Vagina (tissue), 2 donors: ENCODE measurements around the gene LDLR. TPM values are rescaled to one million over a fixed set of nuclear protein-coding genes. Genes with fewer than 3 reads are reported as not detected.

Experiments used
- DNase-seq, 2 donors: peaks; one replicate each; pipeline ENCODE4 v3.0.0-alpha.2; 2017; ENCODE audit errors: extremely low spot score in 2 of 2
- H3K27ac ChIP-seq: fragments of 200-600 bp; sonication (generic); one replicate; pipeline ENCODE4 v1.5.1; 2019
- H3K27me3 ChIP-seq: fragments of 200-600 bp; sonication (generic); one replicate; pipeline ENCODE4 v1.5.1; 2019
- H3K36me3 ChIP-seq, 2 donors: fragments of 200-600 bp; sonication (generic); one replicate each; pipeline ENCODE4 v1.5.1; 2017 to 2019
- H3K4me1 ChIP-seq: fragments of 200-600 bp; sonication (generic); one replicate; pipeline ENCODE4 v1.5.1; 2019
- H3K4me3 ChIP-seq, 2 donors: fragments of 200-600 bp; sonication (generic); 1 replicate in 1 of 2; 2 replicates in 1 of 2; pipeline ENCODE4 v1.5.1; 2016 to 2019
- H3K9me3 ChIP-seq: fragments of 200-600 bp; sonication (generic); one replicate; pipeline ENCODE4 v1.5.1; 2019
- CTCF ChIP-seq, 3 experiments: fragments of 450-650 bp in 2 of 3; fragments of 200-600 bp in 1 of 3; sonication (generic) in 1 of 3; IDR thresholded peaks; one replicate each; pipeline ENCODE4 v1.5.1; 2017 to 2019; ENCODE audit warnings: antibody characterized with exemption in 3 of 3, mild to moderate bottlenecking in 2 of 3, moderate library complexity in 2 of 3
- POLR2A ChIP-seq, 2 donors: fragments of 450-650 bp; IDR thresholded peaks; one replicate each; pipeline ENCODE4 v1.6.1; 2017; ENCODE audit warnings: antibody characterized with exemption in 2 of 2, mild to moderate bottlenecking in 2 of 2, moderate library complexity in 2 of 2
- POLR2AphosphoS5 ChIP-seq, 2 donors: sonication (generic); formaldehyde crosslinking; IDR thresholded peaks; one replicate each; pipeline ENCODE4 v1.9.0; 2017; ENCODE audit warnings: antibody characterized with exemption in 2 of 2, mild to moderate bottlenecking in 2 of 2, low read depth in 1 of 2; ENCODE audit not compliant: insufficient read depth in 1 of 2
- intact Hi-C: fragments of 100-400 bp; cut with DNase I; formaldehyde crosslinking; loops from one replicate; pipeline ENCODE4 v1.15.1; 2023
- total RNA-seq: library from RNA; depleted of rRNA; stranded (reverse); fragments of >200 nt; gene quantifications from one replicate; pipeline ENCODE4 v1.2.3, GENCODE V29; 2016

The LDLR gene
- total RNA-seq, 1 donor from 2014 or later, result 135 TPM

GRCh38 chr19:11061952-11062351 is 27.3 kb upstream of the LDLR start:
- TF ChIP-seq CTCF (IDR thresholded peaks at IDR 0.05), result no peak
- TF ChIP-seq POLR2A (IDR thresholded peaks at IDR 0.05), result no peak
- peak in 1 of 2 donors; percentile 16 for TF ChIP-seq POLR2AphosphoS5 (IDR thresholded peaks at IDR 0.05; ENCODE audit: insufficient read depth in 1 of 2, low read depth in 1 of 2)
- Histone ChIP-seq H3K27me3 (no peaks in the 10 kb centered on the region), H3K4me1 (no peaks in the 10 kb centered on the region), H3K4me3 (no peak overlapping the region), H3K27ac (no peak overlapping the region), H3K36me3 (peaks cover 0 to 38% of the 10 kb centered on the region in 2 donors), H3K9me3 (no peaks in the 10 kb centered on the region)
- intact Hi-C loops, result no loop called here
- DNase-seq, result no peak

GRCh38 chr19:11063434-11063833 is 25.8 kb upstream of the LDLR start:
- DNase-seq, result no peak
- Histone ChIP-seq H3K4me1 (no peaks in the 10 kb centered on the region), H3K27me3 (no peaks in the 10 kb centered on the region), H3K9me3 (no peaks in the 10 kb centered on the region), H3K27ac (no peak overlapping the region), H3K36me3 (peaks cover 0 to 44% of the 10 kb centered on the region in 2 donors), H3K4me3 (no peak overlapping the region)
- no peak for TF ChIP-seq CTCF (IDR thresholded peaks at IDR 0.05)
- TF ChIP-seq POLR2A (IDR thresholded peaks at IDR 0.05), result no peak
- no peak for TF ChIP-seq POLR2AphosphoS5 (IDR thresholded peaks at IDR 0.05; ENCODE audit: insufficient read depth in 1 of 2, low read depth in 1 of 2)
- intact Hi-C loops, result no loop called here

DNA sequence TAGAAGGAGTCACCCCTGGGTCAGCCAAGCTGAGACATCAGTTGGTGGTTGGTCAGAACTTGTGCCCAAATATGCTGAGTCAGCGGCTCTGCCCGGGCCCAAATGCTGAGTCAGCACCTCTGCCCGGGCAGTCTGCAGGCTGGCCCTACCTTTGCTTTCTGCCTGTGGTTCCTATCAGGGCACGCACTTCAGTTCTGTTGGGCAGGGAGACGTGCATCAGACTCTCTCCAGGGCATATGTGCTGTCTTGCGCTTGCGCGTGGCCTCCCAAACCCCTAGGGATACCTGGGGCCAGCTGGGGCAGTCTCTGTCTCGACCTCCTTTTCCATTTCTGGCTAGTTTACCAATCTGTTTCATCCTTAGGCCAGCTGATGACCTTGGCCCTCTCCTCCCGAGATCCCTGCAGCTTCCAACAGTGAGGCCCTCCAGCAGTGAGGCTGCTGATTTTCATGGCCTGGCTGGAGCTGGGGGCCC is 24.4 kb upstream of the LDLR start:
- Histone ChIP-seq H3K27ac (no peak overlapping the region), H3K27me3 (no peaks in the 10 kb centered on the region), H3K4me1 (no peaks in the 10 kb centered on the region), H3K36me3 (peaks cover 0 to 34% of the 10 kb centered on the region in 2 donors), H3K4me3 (no peak overlapping the region), H3K9me3 (no peaks in the 10 kb centered on the region)
- intact Hi-C loops, result no loop called here
- TF ChIP-seq POLR2A (IDR thresholded peaks at IDR 0.05) (no peak), CTCF (IDR thresholded peaks at IDR 0.05) (no peak)
- no peak for DNase-seq

DNA sequence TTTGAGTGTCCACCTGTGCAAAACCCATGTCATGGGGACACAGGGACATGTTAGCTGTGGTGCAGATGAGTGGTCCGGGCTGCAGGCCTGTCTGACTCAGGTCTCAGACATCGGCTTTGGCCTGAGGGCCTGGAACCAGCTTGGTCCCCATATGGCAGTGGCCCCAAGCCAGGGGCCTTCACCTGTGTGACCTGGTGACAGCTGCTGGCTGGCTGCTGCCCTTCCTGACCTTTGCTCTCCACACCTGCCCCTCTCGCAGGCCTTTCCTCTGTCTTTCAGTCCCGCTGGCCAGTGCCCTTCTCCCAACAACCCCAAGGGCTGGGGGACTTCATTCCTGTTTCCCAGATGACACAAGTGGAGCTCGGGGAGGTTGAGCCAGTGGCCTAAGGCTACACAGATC is 22.9 kb upstream of the LDLR start:
- H3K36me3 ChIP-seq, result peaks cover 0 to 24% of the 10 kb centered on the region in 2 donors
- no peak overlapping the region for H3K4me3 ChIP-seq
- intact Hi-C loops, result no loop called here
- no peaks in the 10 kb centered on the region for H3K4me1 ChIP-seq
- no peak for DNase-seq
- TF ChIP-seq POLR2AphosphoS5 (IDR thresholded peaks at IDR 0.05; ENCODE audit: insufficient read depth in 1 of 2, low read depth in 1 of 2), result no peak
- TF ChIP-seq CTCF (IDR thresholded peaks at IDR 0.05), result no peak
- no peak for TF ChIP-seq POLR2A (IDR thresholded peaks at IDR 0.05)
- no peak overlapping the region for H3K27ac ChIP-seq
- no peaks in the 10 kb centered on the region for H3K27me3 ChIP-seq
- H3K9me3 ChIP-seq, result no peaks in the 10 kb centered on the region

DNA sequence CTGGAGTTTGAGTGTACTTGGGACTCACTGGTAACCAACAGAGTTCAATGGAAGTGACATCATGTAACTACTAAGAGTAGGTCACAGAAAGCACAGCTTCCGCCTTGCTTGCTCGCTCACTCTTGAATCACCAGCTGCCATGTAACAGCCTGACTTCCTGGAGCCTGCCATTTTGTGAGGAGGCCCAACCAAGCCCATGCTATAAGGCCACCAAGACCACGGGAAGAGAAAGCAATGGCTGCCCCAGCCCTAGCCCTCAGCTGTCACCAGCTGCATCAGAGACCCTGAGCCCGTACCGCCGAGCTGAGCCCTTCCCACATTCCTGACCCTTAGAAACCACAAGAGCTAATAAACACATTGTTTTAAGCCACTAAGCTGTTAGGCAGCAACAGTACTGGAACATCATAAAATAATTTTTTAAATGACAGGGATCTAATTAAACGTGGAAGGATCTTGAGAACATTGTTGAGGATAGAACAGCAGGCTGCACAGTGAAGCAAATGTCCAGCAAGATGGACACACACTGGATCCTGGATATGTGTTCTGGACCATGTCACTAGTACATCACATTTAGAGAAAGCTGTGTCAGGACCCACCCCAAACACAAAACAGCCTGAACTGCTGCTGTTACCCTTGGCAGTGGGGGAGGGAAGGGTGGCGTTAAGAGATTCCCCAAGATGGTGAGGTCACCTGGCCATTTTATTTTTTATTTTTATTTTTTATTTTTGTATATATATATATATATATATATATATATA is 21.7 kb upstream of the LDLR start:
- no peaks in the 10 kb centered on the region for H3K27me3 ChIP-seq
- no peaks in the 10 kb centered on the region for H3K4me1 ChIP-seq
- no peak overlapping the region for H3K27ac ChIP-seq
- intact Hi-C loops, result no loop called here
- peaks cover 0 to 17% of the 10 kb centered on the region in 2 donors for H3K36me3 ChIP-seq
- DNase-seq, result no peak
- H3K9me3 ChIP-seq, result no peaks in the 10 kb centered on the region
- TF ChIP-seq POLR2AphosphoS5 (IDR thresholded peaks at IDR 0.05; ENCODE audit: insufficient read depth in 1 of 2, low read depth in 1 of 2) (no peak), CTCF (IDR thresholded peaks at IDR 0.05) (no peak), POLR2A (IDR thresholded peaks at IDR 0.05) (no peak)
- no peak overlapping the region for H3K4me3 ChIP-seq
